Ramos (cell line): ENCODE data around the gene COG3.

Experiments used
- in situ Hi-C: fragments of 300-500 bp; cut with MboI; formaldehyde crosslinking; loops from one replicate; pipeline ENCODE4 v1.14.3; 2022; ENCODE audit warnings: low sequenced_read_pairs; ENCODE audit not compliant: unreplicated experiment

COG3 gene

GRCh38 chr13:45540864-45541263 lies 76.1 kb downstream of the COG3 start:
- in situ Hi-C loops: no loop called here

- in situ Hi-C loops: no loop called here
Measured at GRCh38 chr13:45541806-45542205, 77.1 kb downstream of the COG3 start.

DNA sequence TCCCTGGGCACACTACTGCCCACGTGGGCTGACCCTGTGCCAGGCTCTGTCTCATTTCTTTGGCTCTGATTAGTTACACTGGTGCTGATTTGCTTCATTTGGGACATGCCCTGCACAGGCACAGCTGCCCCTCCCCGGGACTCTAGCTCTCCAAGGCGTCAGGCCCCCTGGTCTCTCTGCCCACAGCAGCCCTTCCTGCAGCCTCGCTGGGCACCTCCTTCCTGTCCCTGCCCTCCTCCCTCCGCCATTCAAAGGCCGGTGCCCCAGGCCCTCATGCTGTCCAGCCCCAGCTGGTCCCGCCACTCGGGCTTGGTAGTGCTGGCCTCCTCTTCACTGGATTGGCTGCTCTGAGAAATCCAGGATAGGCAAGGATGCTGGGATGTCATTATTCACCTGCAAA lies 77.7 kb downstream of the COG3 start:
- in situ Hi-C loops: no loop called here

- in situ Hi-C loops: no loop called here
Measured at GRCh38 chr13:45542878-45543277, 78.1 kb downstream of the COG3 start.

DNA sequence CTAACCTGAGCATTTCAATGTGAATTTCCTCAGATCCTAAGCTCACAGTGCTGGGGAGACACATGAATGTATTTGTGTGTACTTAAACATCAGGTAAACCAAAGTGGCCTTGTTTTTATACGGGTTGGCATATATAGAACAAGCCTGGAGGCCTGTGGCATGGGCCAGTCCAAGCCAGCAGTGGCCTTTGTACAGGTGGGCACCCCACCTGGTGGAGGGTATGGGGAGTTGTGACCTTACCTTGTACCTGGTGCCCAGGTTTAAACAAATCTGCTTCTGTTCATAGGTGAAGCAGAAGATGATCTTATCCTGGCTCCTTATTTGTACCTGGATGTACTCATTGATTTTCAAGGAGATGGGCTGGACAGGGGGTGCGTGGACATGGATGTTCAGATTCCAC lies 79.8 kb downstream of the COG3 start:
- in situ Hi-C loops: no loop called here

GRCh38 chr13:45545686-45546409 lies 81.1 kb downstream of the COG3 start:
- in situ Hi-C loops: no loop called here

GRCh38 chr13:45546410-45546765 lies 81.6 kb downstream of the COG3 start:
- in situ Hi-C loops: no loop called here

DNA sequence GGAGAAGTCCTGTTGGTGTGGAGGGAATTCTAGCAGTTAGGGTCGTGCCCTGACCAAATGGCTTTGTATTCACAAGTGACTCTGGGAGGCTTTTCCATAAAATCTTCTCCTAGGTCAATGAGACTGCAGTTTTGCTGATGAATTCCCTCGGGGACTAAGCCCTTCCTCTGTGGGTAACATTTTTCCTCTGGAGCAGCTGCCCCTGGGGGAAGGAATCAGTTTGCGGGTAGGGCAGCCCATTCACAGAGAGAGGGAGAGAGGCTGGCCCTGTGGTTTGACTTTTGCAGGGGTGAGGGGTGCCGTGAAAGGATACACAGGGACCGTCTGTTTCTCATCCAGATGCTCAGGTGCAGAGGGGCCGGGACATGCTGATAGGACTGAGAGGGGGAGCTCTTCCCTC lies 83.5 kb downstream of the COG3 start:
- in situ Hi-C loops: no loop called here

GRCh38 chr13:45554604-45555109 lies 89.9 kb downstream of the COG3 start:
- in situ Hi-C loops: no loop called here

DNA sequence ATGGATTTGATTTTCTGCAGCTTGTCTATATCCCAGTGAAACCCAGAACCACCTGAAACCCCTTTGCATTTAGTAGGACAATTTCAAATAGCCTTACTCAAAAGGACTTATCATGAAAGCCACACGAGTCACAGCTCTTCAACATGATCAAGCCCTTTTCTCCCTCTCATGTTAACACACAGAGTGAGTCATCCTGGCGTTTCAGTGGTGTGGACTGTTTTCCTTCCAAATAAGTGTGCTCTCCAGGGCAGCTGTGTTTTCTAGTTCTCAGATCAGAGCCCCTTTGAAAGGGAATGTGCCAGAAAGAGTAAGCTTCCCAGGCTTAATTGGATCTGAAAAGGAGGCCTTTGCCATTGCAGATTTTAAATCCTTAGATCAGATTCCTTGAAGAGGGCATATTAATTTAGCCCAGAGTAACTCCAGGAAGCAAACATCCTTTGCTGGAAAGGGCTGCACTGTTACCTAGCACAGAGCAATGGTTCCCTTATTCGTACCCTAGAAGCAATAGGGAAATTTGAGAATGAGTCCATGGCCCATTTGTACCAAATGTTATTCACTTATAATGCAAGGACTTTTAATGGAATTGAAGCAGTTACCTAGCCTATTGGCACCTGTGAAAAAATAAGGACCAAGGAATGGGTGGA lies 99.5 kb downstream of the COG3 start:
- in situ Hi-C loops: no loop called here

- in situ Hi-C loops: no loop called here
Measured at GRCh38 chr13:45565331-45565730, 100.6 kb downstream of the COG3 start.

DNA sequence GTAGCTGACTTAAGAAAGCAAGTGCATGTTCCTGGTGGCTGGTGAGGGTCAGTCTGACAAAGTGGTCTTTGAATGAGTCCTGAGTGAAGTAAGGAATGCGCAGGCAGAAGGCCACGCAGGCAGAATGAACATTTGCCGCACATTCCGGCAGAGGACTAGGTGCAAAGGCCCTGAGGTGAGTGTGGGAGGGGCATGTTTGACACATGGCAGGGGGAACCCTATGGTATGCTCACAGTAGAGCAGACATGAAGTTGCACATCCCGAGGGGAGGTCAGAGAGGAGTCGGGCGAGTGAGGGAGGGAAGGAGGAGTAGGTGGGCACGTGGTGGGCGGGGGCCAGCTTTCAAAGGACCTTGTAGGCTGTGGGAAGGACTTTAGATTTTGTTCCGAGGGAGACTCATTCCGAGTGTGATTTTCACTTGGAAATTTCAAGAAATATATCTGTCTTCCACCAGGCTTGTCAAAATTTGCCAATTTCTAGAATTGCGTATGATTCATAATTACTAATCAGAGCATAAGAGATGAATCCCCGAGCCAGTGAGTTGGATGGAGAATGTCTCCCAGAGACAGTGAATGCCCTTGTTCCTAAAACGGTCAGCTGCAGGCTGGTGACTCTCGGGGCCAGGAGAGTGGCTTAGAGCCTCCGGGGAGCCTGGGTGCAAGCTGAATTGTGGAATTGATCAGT lies 110.5 kb downstream of the COG3 start:
- in situ Hi-C loops: no loop called here

DNA sequence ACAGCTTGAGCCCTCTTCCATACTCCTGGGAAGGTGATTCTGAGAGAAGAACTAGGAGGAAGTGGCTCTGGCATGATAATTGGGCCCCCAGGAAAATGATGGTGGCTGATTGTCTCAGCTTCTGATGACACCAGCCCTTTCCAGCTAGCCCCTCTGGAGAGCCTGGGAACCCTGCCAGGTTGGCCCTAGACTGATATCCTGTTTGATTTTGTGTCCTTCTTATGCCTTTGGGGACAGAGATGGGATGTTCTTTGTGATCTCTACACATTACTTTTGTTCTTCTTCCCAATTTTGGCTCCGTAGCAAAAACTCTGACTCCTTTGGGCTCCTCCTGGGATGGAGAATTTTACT lies 111.1 kb downstream of the COG3 start:
- in situ Hi-C loops: no loop called here

GRCh38 chr13:45576466-45576865 lies 111.7 kb downstream of the COG3 start:
- in situ Hi-C loops: no loop called here

DNA sequence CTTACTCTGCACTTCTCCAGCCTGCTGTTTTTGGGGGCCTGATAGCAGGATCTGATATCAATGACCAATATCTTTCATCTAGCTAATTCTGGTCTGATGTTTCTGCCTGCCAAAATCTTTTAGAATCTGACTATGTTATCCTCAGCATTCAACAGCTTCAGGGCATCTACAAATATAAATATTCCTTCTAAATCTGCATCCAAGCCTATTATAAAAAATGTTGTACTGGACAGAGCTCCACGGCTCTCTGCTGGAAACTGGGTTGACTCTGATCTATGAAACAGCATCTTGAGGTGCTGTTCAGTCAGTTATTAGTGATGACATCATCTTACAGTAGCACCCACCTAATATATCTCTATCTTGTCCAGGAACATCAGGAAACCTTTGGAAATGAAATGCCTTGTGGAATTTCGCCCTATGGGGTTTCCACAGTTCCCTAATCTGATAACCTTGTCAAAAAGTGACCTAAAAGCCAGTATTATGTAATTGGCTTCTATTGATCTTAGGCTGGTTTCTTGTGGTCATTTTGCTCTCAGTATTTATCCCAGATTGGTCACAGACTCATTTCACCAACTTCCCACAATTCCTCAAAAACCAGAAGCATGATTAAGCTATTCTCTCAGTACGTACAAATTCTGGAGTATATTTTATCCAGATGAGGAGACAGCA lies 117.8 kb downstream of the COG3 start:
- in situ Hi-C loops: no loop called here

- in situ Hi-C loops: no loop called here
Measured at GRCh38 chr13:45584816-45585215, 120.1 kb downstream of the COG3 start.
